Mesendoderm (in vitro differentiated cells): ENCODE data around the gene DSE.

Source experiments
- DNase-seq: peaks from one replicate; pipeline ENCODE4 v3.0.0; 2013
- H2AK5ac ChIP-seq: 2 replicates; pipeline ENCODE4 v1.6.1; 2013; ENCODE audit warnings: low read length, inconsistent platforms
- H2BK120ac ChIP-seq: 2 replicates; pipeline ENCODE4 v1.6.1; 2013; ENCODE audit warnings: low read depth, mild to moderate bottlenecking, low read length, moderate library complexity, mixed read lengths
- H2BK15ac ChIP-seq: replicated peaks from 2 replicates; pipeline ENCODE4 v1.6.1; 2013; ENCODE audit warnings: low read depth, mild to moderate bottlenecking, moderate library complexity
- H2BK5ac ChIP-seq: 2 replicates; pipeline ENCODE4 v1.6.1; 2013; ENCODE audit warnings: low read length, inconsistent platforms
- H3K18ac ChIP-seq: 2 replicates; pipeline ENCODE4 v1.6.1; 2013; ENCODE audit warnings: mild to moderate bottlenecking, low read length, mixed read lengths
- H3K23ac ChIP-seq: one replicate; pipeline ENCODE4 v1.6.1; 2013; ENCODE audit warnings: low read length
- H3K27ac ChIP-seq: 2 replicates; pipeline ENCODE4 v1.5.1; 2013; ENCODE audit warnings: low read depth, mild to moderate bottlenecking, inconsistent platforms, low read length, moderate library complexity
- H3K27me3 ChIP-seq: 2 replicates; pipeline ENCODE4 v1.6.1; 2013; ENCODE audit warnings: low read length, control low read depth, mild to moderate bottlenecking, inconsistent platforms; ENCODE audit not compliant: insufficient read depth, poor library complexity
- H3K36me3 ChIP-seq: 2 replicates; pipeline ENCODE4 v1.6.1; 2013; ENCODE audit warnings: low read length, inconsistent platforms; ENCODE audit not compliant: control insufficient read depth, insufficient read depth
- H3K4ac ChIP-seq: one replicate; pipeline ENCODE4 v1.6.1; 2013; ENCODE audit warnings: low read depth, mild to moderate bottlenecking, low read length, moderate library complexity
- H3K4me1 ChIP-seq: 2 replicates; pipeline ENCODE4 v1.6.1; 2013; ENCODE audit warnings: low read depth, low read length, inconsistent platforms; ENCODE audit not compliant: control insufficient read depth
- H3K4me2 ChIP-seq: 2 replicates; pipeline ENCODE4 v1.6.1; 2013; ENCODE audit warnings: low read length
- H3K4me3 ChIP-seq: 2 replicates; pipeline ENCODE4 v1.5.1; 2013; ENCODE audit warnings: mild to moderate bottlenecking, low read length
- H3K56ac ChIP-seq: one replicate; pipeline ENCODE4 v1.6.1; 2013; ENCODE audit warnings: low read length
- H3K79me1 ChIP-seq: 2 replicates; pipeline ENCODE4 v1.6.1; 2013; ENCODE audit warnings: low read length, inconsistent platforms
- H3K79me2 ChIP-seq: 2 replicates; pipeline ENCODE4 v1.6.1; 2013; ENCODE audit warnings: mild to moderate bottlenecking, low read length; ENCODE audit not compliant: control insufficient read depth, insufficient read depth
- H3K9ac ChIP-seq: 2 replicates; pipeline ENCODE4 v1.6.1; 2013; ENCODE audit warnings: low read length, inconsistent platforms
- H4K5ac ChIP-seq: one replicate; pipeline ENCODE4 v1.6.1; 2013; ENCODE audit warnings: low read length
- H4K8ac ChIP-seq: one replicate; pipeline ENCODE4 v1.6.1; 2013; ENCODE audit warnings: low read depth, mild to moderate bottlenecking, control low read depth, low read length, moderate library complexity
- WGBS: extraction: QIAGEN DNeasy Blood & Tissue Kit; methylation state at CpG from one replicate; pipeline ENCODE4 v1.1.7; 2013; ENCODE audit warnings: low lambda C conversion rate, missing lambda C conversion rate; ENCODE audit not compliant: insufficient coverage; ENCODE audit errors: extremely low coverage; 5-methylcytosine and 5-hydroxymethylcytosine counted together

Gene DSE

DNA sequence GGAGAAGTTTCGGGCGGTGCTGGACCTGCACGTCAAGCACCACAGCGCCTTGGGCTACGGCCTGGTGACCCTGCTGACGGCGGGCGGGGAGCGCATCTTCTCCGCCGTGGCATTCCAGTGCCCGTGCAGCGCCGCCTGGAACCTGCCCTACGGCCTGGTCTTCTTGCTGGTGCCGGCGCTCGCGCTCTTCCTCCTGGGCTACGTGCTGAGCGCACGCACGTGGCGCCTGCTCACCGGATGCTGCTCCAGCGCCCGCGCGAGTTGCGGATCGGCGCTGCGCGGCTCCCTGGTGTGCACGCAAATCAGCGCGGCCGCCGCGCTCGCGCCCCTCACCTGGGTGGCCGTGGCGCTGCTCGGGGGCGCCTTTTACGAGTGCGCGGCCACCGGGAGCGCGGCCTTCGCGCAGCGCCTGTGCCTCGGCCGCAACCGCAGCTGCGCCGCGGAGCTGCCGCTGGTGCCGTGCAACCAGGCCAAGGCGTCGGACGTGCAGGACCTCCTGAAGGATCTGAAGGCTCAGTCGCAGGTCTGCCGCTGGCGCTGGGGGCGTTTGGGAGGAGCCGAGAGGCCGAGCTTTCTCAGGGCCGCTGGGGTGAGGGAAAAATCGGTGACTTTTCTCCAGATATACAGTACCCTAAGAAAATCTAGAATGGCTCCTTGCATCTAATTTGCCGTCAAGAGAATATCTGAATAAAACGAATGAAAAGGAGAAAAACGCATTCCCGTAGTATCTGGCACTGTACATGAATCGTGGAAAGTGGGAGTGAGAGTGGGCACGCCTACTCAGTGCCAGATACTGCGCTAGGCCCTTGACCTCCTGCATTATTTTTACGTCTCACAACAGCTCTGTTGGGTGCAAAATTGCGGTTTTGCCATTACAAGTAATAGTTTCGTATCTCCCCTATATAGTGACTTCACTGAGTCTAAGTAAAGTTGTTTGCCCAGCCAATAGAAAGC, 91.5 kb downstream of the DSE start:
- Histone ChIP-seq H2BK120ac (no peak overlapping the region), H3K27me3 (peaks cover 7% of the 10 kb centered on the region), H3K4ac (no peak overlapping the region), H3K4me3 (peak overlapping the region; percentile 4), H3K9ac (peak overlapping the region; percentile 31), H3K79me1 (no peaks in the 10 kb centered on the region), H3K4me1 (no peaks in the 10 kb centered on the region), H3K4me2 (peak overlapping the region; percentile 58), H2AK5ac (no peak overlapping the region), H3K56ac (peak overlapping the region; percentile 61), H4K5ac (no peak overlapping the region), H2BK15ac (no peak overlapping the region), H2BK5ac (no peak overlapping the region), H3K23ac (peak overlapping the region; percentile 4), H4K8ac (no peak overlapping the region), H3K18ac (no peak overlapping the region), H3K36me3 (no peaks in the 10 kb centered on the region), H3K79me2 (no peaks in the 10 kb centered on the region), H3K27ac (no peak overlapping the region)
- peak; percentile 90 for DNase-seq
- WGBS = no CpG with 5 or more reads among the region's 84 CpGs

GRCh38 chr6:116463301-116463700, 92.6 kb downstream of the DSE start:
- Histone ChIP-seq H4K8ac (no peak overlapping the region), H3K27ac (no peak overlapping the region), H2BK15ac (no peak overlapping the region), H2BK5ac (no peak overlapping the region), H3K23ac (no peak overlapping the region), H4K5ac (no peak overlapping the region), H3K36me3 (no peaks in the 10 kb centered on the region), H3K79me2 (no peaks in the 10 kb centered on the region), H2BK120ac (no peak overlapping the region), H3K9ac (no peak overlapping the region), H2AK5ac (no peak overlapping the region), H3K4me2 (no peak overlapping the region), H3K18ac (no peak overlapping the region), H3K4me1 (no peaks in the 10 kb centered on the region), H3K79me1 (no peaks in the 10 kb centered on the region), H3K4ac (no peak overlapping the region), H3K56ac (no peak overlapping the region), H3K27me3 (peaks cover 7% of the 10 kb centered on the region), H3K4me3 (no peak overlapping the region)
- no CpG with 5 or more reads among the region's 4 CpGs for WGBS
- DNase-seq = no peak

- no peak overlapping the region for H3K4ac ChIP-seq
- H3K56ac ChIP-seq = no peak overlapping the region
- H3K4me1 ChIP-seq = no peaks in the 10 kb centered on the region
- H3K23ac ChIP-seq = no peak overlapping the region
- H3K27ac ChIP-seq = no peak overlapping the region
- H2BK15ac ChIP-seq = no peak overlapping the region
- H3K18ac ChIP-seq = no peak overlapping the region
- H3K36me3 ChIP-seq = no peaks in the 10 kb centered on the region
- H4K5ac ChIP-seq = no peak overlapping the region
- H2BK5ac ChIP-seq = no peak overlapping the region
- H3K79me2 ChIP-seq = no peaks in the 10 kb centered on the region
- no peak for DNase-seq
- no CpG with 5 or more reads among the region's 5 CpGs for WGBS
- no peak overlapping the region for H3K9ac ChIP-seq
- no peak overlapping the region for H3K4me3 ChIP-seq
- H2AK5ac ChIP-seq = no peak overlapping the region
- H2BK120ac ChIP-seq = no peak overlapping the region
- no peak overlapping the region for H3K4me2 ChIP-seq
- H3K27me3 ChIP-seq = peaks cover 7% of the 10 kb centered on the region
- H3K79me1 ChIP-seq = no peaks in the 10 kb centered on the region
- no peak overlapping the region for H4K8ac ChIP-seq
Measured at GRCh38 chr6:116465246-116465645, 94.5 kb downstream of the DSE start.

DNA sequence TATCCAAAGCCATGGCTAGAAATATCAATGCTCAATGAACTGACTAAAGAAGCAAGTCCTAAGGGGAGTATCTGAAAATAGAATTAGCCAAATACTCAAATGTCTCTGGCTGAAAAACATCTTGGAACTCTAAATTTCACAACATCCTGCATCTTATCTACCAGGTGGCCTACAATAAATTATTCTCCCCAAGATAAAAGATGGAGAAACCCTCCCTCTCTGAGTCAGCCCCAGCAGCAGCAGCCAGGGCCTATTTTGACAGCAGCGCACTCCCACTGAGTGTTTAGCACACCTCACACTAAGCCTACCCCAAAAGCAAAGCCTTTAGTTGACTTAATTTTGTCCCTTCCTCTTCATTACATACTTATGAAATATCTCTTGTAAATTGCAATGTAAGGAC, 96.3 kb downstream of the DSE start:
- no peak overlapping the region for H2BK5ac ChIP-seq
- no peak for DNase-seq
- H2BK120ac ChIP-seq = no peak overlapping the region
- no peak overlapping the region for H3K56ac ChIP-seq
- H3K4me3 ChIP-seq = no peak overlapping the region
- no peaks in the 10 kb centered on the region for H3K79me1 ChIP-seq
- no peak overlapping the region for H2BK15ac ChIP-seq
- no peaks in the 10 kb centered on the region for H3K4me1 ChIP-seq
- no peaks in the 10 kb centered on the region for H3K79me2 ChIP-seq
- no peak overlapping the region for H3K18ac ChIP-seq
- H3K23ac ChIP-seq = no peak overlapping the region
- WGBS = no CpG with 5 or more reads among the region's 1 CpG
- no peak overlapping the region for H4K8ac ChIP-seq
- no peak overlapping the region for H3K4ac ChIP-seq
- H3K27me3 ChIP-seq = peaks cover 2% of the 10 kb centered on the region
- no peak overlapping the region for H4K5ac ChIP-seq
- no peak overlapping the region for H3K9ac ChIP-seq
- no peak overlapping the region for H3K27ac ChIP-seq
- H3K36me3 ChIP-seq = no peaks in the 10 kb centered on the region
- H3K4me2 ChIP-seq = no peak overlapping the region
- H2AK5ac ChIP-seq = no peak overlapping the region

- Histone ChIP-seq H3K36me3 (no peaks in the 10 kb centered on the region), H3K23ac (no peak overlapping the region)
Measured at GRCh38 chr6:116467514-116467913, 96.8 kb downstream of the DSE start.

GRCh38 chr6:116468293-116468692, 97.5 kb downstream of the DSE start:
- WGBS = no CpG with 5 or more reads among the region's 1 CpG
- Histone ChIP-seq H2BK120ac (no peak overlapping the region), H3K79me2 (no peaks in the 10 kb centered on the region), H3K27me3 (no peaks in the 10 kb centered on the region), H3K27ac (no peak overlapping the region), H3K23ac (no peak overlapping the region), H4K5ac (no peak overlapping the region), H4K8ac (no peak overlapping the region), H3K4me1 (no peaks in the 10 kb centered on the region), H3K4ac (no peak overlapping the region), H3K4me3 (no peak overlapping the region), H3K18ac (no peak overlapping the region), H3K79me1 (no peaks in the 10 kb centered on the region), H3K4me2 (no peak overlapping the region), H3K9ac (no peak overlapping the region), H2BK15ac (no peak overlapping the region), H3K56ac (no peak overlapping the region), H2AK5ac (no peak overlapping the region), H3K36me3 (no peaks in the 10 kb centered on the region), H2BK5ac (no peak overlapping the region)
- DNase-seq = no peak

More at GRCh38 chr6:116467514-116467913, 96.8 kb downstream of the DSE start:
- H4K8ac ChIP-seq = no peak overlapping the region
- H3K27me3 ChIP-seq = peaks cover 2% of the 10 kb centered on the region
- no peak overlapping the region for H4K5ac ChIP-seq
- H3K18ac ChIP-seq = no peak overlapping the region
- no peak overlapping the region for H2BK15ac ChIP-seq
- no peak overlapping the region for H3K9ac ChIP-seq
- H2AK5ac ChIP-seq = no peak overlapping the region
- no peak overlapping the region for H2BK120ac ChIP-seq
- H3K79me1 ChIP-seq = no peaks in the 10 kb centered on the region
- no peak overlapping the region for H2BK5ac ChIP-seq
- H3K4me3 ChIP-seq = no peak overlapping the region
- H3K56ac ChIP-seq = no peak overlapping the region
- no peak overlapping the region for H3K4ac ChIP-seq
- no peak overlapping the region for H3K4me2 ChIP-seq
- no peaks in the 10 kb centered on the region for H3K4me1 ChIP-seq
- H3K27ac ChIP-seq = no peak overlapping the region
- no peak for DNase-seq
- no peaks in the 10 kb centered on the region for H3K79me2 ChIP-seq
